ENCODE data around the gene VSX1.

VSX1 gene

GRCh38 chr20:25065625-25066338 lies 16.2 kb downstream of the VSX1 start:
- peak; percentile 76 for DNase-seq (ENCODE audit: low spot score)

- no peak for DNase-seq (ENCODE audit: low spot score)
Measured at GRCh38 chr20:25065072-25065624, 16.8 kb downstream of the VSX1 start.

GRCh38 chr20:25064561-25065071 lies 17.3 kb downstream of the VSX1 start:
- DNase-seq (ENCODE audit: low spot score) = no peak

- no peak for DNase-seq (ENCODE audit: low spot score)
Measured at GRCh38 chr20:25063981-25064380, 18.0 kb downstream of the VSX1 start.

- DNase-seq (ENCODE audit: low spot score) = no peak
Measured at GRCh38 chr20:25063546-25063945, 18.4 kb downstream of the VSX1 start.

GRCh38 chr20:25062841-25063240 lies 19.1 kb downstream of the VSX1 start:
- no peak for DNase-seq (ENCODE audit: low spot score)

GRCh38 chr20:25061821-25062530 lies 20.0 kb downstream of the VSX1 start:
- no peak for DNase-seq (ENCODE audit: low spot score)

- DNase-seq (ENCODE audit: low spot score) = no peak
Measured at GRCh38 chr20:25061103-25061799, 20.7 kb downstream of the VSX1 start.

GRCh38 chr20:25059866-25060465 lies 22.0 kb downstream of the VSX1 start:
- DNase-seq (ENCODE audit: low spot score) = no peak

GRCh38 chr20:25058847-25059810 lies 22.8 kb downstream of the VSX1 start:
- DNase-seq (ENCODE audit: low spot score) = no peak

GRCh38 chr20:25058051-25058846 lies 23.7 kb downstream of the VSX1 start, which contains the start of gene ACSS1:
ACSS1 (minus strand) TSS chr20:25058139; CDS start chr20:25058102, 37 bp downstream.
- DNase-seq (ENCODE audit: low spot score) = no peak

- DNase-seq (ENCODE audit: low spot score) = peak; percentile 83
Measured at GRCh38 chr20:25057234-25058050, 24.5 kb downstream of the VSX1 start.

GRCh38 chr20:25056690-25057233 lies 25.2 kb downstream of the VSX1 start:
- no peak for DNase-seq (ENCODE audit: low spot score)

GRCh38 chr20:25055711-25056495 lies 26.0 kb downstream of the VSX1 start:
- no peak for DNase-seq (ENCODE audit: low spot score)

GRCh38 chr20:25054995-25055629 lies 26.8 kb downstream of the VSX1 start:
- DNase-seq (ENCODE audit: low spot score) = no peak

- DNase-seq (ENCODE audit: low spot score) = no peak
Measured at GRCh38 chr20:25054096-25054820, 27.7 kb downstream of the VSX1 start.

Data from putamen (tissue), 1 donor.